Dermis blood vessel endothelial cell (primary cell): Measurements from ENCODE around the gene TARP.
"Not testable (repeated sequence)": the region's sequence is repeated elsewhere in the genome, so short reads cannot be mapped to it uniquely, and the experiment has no call there.

ENCODE experiments used
- DNase-seq: peaks from one replicate; pipeline ENCODE4 v3.0.0; 2010

The TARP gene

GRCh38 chr7:38296059-38296857 is 22.8 kb upstream of the TARP start:
- no peak for DNase-seq

- no peak for DNase-seq
Observed at GRCh38 chr7:38294926-38295325, 21.5 kb upstream of the TARP start.

GRCh38 chr7:38292442-38292841 is 19.0 kb upstream of the TARP start:
- DNase-seq = no peak

- DNase-seq = no peak
Observed at GRCh38 chr7:38291650-38292049, 18.2 kb upstream of the TARP start.

GRCh38 chr7:38291117-38291647 is 17.7 kb upstream of the TARP start:
- no peak for DNase-seq

- DNase-seq = no peak
Observed at GRCh38 chr7:38284553-38284952, 11.1 kb upstream of the TARP start.

- DNase-seq = no peak
Observed at GRCh38 chr7:38283809-38284208, 10.4 kb upstream of the TARP start.

- DNase-seq = no peak
Observed at GRCh38 chr7:38283107-38283506, 9.7 kb upstream of the TARP start.

GRCh38 chr7:38282081-38282480 is 8.6 kb upstream of the TARP start:
- DNase-seq = no peak

GRCh38 chr7:38281266-38281665 is 7.8 kb upstream of the TARP start:
- no peak for DNase-seq

- no peak for DNase-seq
Observed at GRCh38 chr7:38280707-38281106, 7.3 kb upstream of the TARP start.

GRCh38 chr7:38280000-38280399 is 6.6 kb upstream of the TARP start:
- DNase-seq = no peak

- no peak for DNase-seq
Observed at GRCh38 chr7:38276096-38276877, 2.9 kb upstream of the TARP start.

- DNase-seq = no peak
Observed at GRCh38 chr7:38274927-38275620, 1.6 kb upstream of the TARP start.

GRCh38 chr7:38274486-38274885 is 1.1 kb upstream of the TARP start:
- no peak for DNase-seq

- DNase-seq = not testable (repeated sequence)
Observed at GRCh38 chr7:38270405-38270804, 3.0 kb downstream of the TARP start.

- not testable (repeated sequence) for DNase-seq
Observed at GRCh38 chr7:38269704-38270346, 3.6 kb downstream of the TARP start.

GRCh38 chr7:38265958-38266357 is 7.5 kb downstream of the TARP start:
- not testable (repeated sequence) for DNase-seq

GRCh38 chr7:38264602-38265001 is 8.8 kb downstream of the TARP start:
- not testable (repeated sequence) for DNase-seq

- DNase-seq = not testable (repeated sequence)
Observed at GRCh38 chr7:38263274-38263673, 10.2 kb downstream of the TARP start.

- DNase-seq = no peak
Observed at GRCh38 chr7:38262545-38262944, 10.9 kb downstream of the TARP start.

GRCh38 chr7:38262026-38262425 is 11.4 kb downstream of the TARP start:
- DNase-seq = not testable (repeated sequence)

GRCh38 chr7:38261601-38262000 is 11.8 kb downstream of the TARP start:
- not testable (repeated sequence) for DNase-seq
